Activated gamma-delta T cell treated with anti-CD3 and anti-CD28 coated beads, Interleukin-2, amount 50 U/mL, for 16 hours (primary cell): ENCODE measurements around the gene MOV10.

Source experiments
- DNase-seq: peaks from one replicate; pipeline ENCODE4 v3.0.0-alpha.2; 2020; ENCODE audit warnings: low read depth

The MOV10 gene

DNA sequence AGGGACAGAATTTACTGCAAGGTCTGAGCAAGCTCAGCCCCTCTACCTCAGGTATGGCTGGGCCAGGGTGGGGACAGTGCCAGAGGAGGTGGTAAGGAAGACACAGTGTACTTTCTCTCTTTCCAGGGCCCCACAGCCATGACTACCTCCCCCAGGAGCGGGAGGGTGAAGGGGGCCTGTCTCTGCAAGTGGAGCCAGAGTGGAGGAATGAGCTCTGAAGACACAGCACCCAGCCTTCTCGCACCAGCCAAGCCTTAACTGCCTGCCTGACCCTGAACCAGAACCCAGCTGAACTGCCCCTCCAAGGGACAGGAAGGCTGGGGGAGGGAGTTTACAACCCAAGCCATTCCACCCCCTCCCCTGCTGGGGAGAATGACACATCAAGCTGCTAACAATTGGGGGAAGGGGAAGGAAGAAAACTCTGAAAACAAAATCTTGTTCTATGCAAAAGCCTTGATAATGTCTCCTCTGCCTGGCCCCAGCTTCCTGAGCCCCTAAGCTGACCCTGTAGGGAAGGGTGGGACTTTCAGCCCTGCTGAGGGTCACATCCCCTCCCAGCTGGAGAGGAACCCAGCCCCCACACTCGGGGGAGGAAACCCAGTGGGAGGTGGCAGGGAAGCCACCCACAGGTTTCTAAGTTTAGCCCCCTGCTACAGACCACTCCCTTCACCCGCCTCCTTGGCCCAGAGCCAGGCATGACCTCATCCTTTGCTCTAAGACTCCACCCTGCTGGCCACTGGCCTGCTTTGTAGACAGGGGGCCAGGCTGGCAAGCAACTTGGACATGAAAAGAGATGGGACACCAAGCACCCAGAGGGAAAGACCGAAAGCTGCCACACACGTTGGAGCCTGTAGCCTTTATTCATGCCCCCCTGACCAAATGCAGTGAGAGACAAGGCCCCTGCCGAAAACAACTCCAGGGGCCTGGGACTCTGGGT, 26.1 kb downstream of the MOV10 start:
- peak; percentile 60 for DNase-seq

DNA sequence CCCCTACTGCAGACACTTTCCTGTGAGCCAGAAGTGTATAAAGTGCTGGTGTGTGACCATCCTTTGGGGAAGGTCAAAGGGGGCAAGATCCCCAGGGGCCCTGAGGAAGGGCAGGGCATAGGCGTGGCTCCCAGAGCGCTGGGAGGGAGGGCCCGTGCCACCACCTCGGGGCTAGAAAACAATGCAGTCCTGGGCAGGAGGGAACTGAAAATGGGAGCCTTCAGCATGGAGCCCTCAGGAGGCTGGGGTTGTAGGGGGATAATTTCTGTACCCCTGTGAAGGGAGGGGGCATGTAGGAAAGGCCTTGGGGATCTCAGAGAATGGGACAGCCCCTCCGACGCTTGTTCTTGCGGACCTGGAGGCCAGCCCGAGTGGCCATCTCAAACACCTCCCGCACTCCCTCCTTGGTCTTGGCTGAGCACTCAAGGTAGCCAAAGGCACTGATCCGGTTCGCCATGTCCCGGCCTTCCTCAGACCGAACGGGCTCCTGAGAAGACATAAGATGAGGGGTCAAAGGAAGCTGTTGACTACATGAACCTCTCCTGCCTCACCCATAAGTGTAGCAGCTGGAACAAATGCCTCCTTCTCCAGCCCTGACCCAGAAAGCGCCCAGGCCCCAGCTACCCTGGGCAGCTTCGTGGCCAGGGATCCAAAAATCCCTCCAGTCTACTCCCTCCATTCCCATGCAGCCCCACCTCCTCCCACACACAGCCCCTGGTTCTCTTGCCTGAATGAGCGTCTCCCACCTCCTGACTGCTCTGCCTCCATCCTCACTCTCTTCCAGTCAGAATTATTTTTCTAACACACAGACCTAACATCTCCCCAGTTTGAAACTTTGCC, 27.0 kb downstream of the MOV10 start:
- DNase-seq = no peak

DNA sequence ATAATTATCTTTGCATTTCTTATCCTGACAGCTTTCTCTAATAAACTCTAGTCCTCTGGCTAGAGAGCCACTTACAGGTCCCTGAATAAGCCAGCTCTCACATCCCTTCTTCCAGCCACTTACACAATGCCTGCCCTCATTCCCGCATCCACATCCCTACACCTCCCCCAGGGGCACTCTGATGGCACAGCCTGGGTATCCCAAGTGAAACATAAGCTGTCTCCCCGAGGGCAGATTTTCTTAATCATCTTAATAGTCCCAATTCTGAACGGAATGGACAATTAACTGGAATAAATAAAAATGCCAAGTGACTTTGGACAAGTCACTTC, 27.6 kb downstream of the MOV10 start:
- no peak for DNase-seq

DNA sequence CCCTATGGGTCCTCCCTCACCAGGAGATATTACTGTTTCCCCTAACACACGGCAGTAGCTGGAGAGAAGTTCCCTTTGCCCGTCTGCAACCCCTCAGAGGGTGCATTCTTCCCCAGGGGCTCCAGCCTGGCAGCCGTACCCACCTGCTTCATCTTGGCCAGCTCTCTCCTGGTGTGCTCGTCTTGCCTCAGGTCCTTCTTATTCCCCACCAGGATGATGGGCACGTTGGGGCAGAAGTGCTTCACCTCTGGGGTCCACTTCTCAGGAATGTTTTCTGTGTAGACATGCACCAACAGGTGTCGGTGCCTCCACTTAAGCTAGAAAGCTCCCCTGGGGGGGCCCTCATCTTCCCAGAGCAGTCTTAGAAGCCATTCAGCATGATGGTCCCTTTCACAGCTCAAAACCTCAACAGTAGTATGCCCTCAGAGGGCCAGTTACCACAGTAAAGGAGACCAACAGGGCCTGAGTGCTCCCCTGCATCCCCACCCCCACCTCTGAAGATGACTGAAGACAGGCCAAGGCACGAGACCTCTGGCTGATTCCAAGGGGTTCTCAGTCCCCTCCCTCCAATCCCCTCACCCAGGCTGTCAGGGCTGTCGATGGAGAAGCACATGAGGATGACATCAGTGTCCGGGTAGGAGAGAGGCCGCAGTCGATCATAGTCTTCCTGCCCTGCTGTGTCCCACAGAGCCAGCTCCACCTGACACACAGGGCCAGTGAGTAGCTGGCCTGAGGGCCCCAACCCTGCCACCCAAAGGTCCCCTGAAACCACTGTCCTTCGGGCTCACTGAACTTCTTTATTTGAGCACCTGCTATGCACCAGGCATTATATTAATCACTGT, 28.2 kb downstream of the MOV10 start:
- no peak for DNase-seq

DNA sequence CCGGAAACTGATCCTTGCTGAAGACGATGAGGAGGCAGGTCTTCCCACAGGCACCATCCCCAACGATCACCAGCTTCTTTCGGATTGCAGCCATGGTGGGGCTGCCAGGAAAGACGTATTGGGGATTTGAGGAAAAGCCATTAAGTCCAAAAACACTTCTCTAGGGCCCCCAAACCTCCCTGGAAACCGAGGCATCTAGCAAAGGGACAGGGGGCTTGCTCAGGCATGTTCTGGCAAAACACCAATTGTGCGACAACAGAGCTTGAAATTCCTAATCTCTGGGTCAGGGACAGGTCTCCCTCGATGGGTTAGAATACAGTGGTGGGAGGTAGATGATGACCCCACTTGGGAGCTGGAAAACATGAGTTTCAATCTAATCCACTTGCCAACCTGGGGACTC, 29.2 kb downstream of the MOV10 start:
- DNase-seq = no peak

DNA sequence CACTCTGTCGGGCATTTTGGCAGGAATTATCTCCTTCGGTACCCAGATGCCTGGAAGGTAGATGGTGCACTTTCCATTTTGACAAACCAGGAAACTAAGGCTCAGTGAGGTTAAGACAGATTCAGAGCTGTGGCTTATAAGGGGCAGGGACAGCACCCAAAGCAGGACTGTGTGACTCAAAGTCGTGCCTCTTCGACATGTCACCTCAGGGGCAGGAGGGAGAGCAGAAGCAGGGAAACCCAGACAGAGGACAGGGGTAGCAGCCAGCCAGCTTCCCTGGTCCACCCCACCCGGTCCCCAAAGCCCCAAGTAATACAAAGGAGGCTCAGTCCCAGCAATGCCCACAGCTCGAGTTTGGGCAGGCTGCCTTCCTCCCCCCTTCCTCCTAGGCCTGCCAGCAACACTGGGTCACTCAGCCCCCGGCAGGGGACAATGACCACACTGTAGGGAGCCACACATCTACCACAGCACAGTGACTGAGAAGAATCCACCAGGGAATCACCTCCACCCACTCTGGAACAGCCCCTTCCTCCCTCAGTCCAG, 30.0 kb downstream of the MOV10 start:
- DNase-seq = no peak

DNA sequence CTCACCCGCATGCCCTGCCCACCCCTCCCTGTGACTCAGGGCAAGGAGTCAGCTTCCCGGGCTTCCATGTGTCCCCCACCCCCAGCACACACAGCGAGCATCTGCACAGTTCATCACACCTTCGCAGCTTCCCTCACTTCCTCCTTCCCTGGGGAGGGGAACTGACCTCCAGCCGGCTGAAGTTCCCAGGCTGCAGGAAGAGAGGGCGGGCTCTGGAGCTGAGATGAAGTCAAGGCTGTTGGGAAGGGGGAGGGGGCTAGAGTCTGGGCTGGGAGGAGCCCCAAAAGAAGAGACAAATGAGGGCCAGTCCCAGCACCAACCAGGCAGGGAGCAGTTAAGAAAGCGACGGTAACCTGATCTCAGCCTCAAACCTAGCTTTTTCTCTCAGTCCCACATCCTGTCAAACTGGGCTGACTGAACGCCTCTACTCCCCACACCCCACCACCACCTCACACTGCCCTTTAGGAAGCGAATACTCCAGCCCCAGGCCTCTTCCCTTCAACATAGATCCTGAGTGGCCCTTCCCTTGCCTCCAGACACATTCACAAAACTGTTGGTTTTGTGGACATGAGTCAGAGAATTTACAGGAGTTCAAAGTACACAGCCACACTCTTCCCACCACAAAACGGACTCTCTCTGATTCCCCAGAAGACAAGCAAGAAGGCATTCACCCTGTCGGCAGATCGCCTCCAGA, 30.6 kb downstream of the MOV10 start:
- DNase-seq = no peak

DNA sequence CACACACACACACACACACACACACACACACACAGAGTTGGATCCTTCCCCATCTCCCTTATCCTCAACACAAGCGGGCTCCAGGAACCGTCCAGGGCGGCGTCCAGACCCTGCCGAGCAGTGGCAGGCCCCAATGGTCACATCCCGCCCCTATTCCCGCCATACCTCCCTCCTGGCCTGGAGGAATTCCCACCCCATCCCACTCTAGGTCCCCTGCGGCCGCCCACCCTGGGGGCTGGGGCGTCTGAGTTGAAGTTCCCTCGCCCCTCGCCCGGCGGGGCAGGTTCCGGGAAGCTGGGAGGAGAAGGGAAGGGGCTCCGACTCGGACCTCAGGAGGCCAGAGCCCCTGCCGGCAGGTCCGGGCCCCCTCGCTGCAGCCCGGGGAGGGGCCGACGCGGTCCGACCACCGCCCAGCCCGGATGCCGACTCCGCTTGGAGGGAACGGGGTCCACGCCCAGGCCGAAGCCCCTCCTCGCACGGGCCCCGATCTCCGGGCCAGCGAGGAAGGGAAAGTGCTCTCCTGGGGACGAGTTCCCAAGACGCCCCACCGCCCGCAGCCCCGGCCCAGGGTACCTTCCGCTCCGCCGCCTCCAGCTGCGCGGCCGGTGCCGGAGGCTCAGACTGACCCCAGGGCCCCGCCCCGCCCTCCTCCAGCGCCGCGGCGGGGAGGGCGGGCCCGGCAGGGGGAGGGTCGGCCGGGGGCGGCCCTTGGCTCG, 32.2 kb downstream of the MOV10 start, which contains the start of gene RHOC:
Gene RHOC (minus strand): TSS at position 623 of the 716 bp plus-strand sequence. CDS start 3,328 bp downstream, outside the sequence.
- no peak for DNase-seq

DNA sequence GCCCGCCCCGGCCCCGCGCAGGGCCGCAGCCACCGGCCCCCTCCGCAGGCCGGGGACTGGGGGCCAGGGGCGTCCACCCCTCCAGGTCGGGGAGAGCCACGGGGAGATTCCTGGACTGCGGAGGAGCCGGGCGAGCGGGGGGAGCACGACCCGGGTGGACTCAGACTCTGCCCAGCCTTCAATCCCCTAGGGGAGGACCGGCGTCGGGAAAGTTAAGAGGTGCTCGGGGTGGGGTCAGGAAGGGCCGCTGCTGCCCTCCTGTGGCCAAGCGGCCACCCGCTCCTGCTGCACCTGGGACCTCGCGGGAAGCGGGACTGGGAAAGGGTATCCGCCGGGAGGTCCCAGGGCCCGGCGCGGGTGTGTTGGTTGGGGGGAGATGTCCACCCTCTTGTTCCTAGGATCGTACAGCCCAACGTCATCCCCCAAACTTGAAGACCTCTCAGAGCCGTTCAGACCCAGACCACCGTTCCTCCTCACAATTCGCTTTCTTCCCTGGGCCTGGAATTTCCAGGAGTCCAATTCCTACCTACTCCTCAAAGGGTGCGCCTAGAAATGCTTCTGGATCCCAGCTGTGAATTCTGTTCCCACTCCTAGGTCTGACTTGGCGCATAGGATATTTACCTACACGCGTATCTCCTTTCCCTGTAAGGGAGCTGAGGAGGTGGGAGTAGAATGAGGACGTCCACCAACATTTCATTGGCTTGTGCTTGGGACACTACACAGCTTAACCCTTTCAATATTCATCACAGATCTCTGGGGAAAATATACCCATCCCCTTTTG, 33.0 kb downstream of the MOV10 start:
- no peak for DNase-seq

DNA sequence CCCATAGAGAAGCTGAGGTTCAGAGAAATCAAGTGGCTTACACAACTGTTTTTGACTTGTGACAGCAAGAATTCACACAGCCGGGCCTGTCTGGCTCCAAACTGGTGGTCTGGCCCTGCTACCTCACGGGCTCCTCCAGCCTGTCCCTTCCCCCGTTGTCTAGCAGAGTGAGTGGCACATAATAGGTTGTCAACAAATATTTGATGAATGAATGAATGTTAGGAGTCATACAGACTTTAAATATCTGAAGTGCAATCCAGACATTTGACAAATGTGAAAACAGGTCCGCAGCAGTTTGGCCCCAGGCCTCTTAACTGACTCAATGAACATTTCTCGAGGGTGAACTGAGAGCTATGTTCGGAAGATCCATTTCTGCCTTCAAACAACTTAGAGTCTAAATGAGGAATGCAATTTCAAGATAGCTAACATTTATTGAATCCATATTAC, 33.6 kb downstream of the MOV10 start:
- DNase-seq = no peak

DNA sequence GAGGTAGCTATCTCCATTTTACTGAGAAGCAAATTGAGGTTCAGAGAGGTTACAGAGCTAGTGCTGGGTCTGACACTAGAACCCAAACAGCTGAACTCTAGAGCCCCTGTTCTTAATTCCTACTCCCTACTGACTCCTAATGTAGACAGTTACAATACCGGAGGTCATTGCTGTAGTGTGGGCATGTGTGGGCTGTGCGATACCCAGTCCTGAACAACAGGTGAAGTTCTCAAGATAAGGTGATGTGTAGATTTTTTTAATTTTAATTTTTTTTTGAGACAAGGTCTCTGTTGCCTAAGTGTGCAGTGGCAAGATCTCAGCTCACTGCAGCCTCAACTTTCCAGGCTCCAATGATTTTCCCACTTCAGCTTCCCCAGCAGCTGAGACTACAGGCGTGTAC, 34.0 kb downstream of the MOV10 start:
- DNase-seq = no peak

DNA sequence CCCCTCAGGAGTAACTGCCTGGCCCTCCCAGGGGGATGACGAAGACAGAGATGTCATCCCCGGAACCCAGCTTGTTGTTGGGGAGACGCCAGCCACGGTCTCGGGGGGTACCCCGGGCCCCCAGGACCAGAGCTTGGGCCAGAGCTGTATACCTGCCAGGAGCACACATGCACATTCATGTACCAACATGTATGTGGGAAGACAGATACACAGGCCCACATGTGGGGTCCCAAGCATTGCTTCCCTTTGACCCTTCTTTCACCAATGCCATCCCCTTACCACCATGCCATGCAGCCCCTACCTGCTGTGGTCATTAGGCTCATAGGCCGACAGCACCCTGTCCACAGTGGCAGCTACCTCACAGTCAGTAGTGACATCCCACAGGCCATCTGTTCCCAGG, 35.7 kb downstream of the MOV10 start:
- no peak for DNase-seq

DNA sequence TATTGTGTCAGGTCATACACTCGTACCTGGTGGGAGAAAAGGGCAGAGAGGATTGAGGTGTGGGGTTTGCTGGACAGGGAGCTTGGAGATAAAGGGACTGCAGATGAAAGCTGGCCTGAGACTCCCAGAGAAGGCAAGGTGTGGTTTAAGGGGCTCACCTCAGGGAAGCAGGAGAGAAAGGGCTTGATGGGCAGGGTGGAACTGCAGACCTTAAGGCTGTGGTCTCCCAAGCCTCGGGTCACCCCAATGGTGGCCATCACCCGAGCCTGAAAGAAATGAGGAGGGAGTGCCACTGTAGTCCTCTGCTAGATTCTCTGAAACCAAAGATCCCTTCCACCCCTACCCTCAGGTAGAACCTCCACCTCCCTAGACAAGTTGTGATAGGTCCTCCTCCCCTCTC, 36.1 kb downstream of the MOV10 start:
- DNase-seq = no peak

DNA sequence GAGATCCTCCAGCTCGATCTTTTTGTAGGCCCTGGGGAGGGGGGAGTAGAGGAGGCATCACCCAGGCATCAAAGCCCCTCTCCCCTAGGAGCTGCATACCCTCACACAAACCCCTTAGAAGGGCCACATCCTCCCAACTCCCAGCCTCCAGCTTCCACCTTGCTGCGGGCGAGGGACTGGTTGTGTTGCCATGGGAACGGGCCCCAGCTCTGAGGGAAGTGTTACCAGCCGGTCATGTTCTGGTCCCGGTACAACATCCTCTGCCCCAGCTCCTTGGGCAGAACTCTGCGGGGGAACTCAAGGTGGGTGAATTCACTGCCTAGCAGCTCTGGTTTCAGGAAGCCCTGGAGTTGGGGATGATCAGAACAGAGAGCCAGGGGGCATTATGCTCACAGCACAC, 36.6 kb downstream of the MOV10 start:
- no peak for DNase-seq

DNA sequence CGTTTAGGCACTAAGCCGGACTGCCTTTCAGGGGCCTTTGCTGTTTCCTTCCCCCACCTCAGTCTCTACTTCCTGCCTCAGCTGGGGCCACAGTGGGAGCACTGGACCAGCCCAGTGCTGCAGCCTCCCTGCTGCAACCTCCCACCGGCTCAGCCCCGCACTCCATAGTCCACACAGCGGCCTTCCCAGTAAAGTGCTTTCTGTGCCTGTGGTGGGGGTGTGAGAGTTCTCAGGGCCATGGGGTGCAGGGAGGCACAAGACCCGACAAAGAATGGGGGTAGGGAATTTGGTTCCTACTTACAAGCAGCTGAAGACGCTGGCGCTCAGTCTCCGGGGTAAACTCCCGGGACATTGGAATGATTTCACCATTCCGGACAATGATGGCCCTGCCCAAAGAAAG, 37.2 kb downstream of the MOV10 start:
- DNase-seq = no peak

DNA sequence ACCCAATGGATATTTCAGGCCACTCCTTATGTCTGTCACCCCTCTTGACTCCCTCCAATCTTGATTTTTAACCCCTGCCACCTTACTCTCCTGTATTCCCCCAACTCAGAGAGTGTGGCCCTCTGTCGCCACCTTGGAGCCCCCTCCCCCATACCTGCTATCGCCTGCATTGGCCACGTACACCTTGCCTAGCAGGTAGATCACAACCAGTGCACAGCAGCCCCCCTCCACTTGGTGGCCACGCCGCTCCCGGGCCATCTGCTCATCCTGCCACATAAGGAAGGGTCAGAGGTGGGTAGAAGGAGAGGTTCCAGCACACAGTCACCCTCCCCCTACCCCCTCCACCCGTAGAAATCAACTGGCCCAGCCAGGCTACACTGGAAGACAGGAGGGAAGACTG, 37.7 kb downstream of the MOV10 start:
- DNase-seq = no peak

DNA sequence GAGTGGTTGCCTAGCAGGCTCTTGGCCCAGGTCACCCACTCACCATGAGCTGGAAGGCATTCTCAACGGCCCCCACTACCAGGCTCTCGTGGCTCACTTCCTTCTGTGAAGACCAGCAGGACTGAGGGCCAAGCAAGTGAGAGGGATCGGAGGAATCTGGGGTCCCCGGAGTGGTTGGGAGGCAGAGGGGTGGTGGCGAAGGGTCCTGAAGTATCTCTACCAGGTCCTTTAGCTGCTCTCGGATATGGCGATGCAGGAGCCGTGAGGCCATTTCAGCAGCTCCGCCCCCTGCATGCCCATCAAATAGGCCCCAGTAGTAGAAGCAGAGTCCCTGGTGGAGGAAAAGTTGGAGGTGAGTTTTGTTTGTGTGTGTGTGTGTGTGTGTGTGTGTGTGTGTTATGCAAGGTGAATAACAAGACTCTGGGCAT, 38.3 kb downstream of the MOV10 start:
- DNase-seq = no peak

DNA sequence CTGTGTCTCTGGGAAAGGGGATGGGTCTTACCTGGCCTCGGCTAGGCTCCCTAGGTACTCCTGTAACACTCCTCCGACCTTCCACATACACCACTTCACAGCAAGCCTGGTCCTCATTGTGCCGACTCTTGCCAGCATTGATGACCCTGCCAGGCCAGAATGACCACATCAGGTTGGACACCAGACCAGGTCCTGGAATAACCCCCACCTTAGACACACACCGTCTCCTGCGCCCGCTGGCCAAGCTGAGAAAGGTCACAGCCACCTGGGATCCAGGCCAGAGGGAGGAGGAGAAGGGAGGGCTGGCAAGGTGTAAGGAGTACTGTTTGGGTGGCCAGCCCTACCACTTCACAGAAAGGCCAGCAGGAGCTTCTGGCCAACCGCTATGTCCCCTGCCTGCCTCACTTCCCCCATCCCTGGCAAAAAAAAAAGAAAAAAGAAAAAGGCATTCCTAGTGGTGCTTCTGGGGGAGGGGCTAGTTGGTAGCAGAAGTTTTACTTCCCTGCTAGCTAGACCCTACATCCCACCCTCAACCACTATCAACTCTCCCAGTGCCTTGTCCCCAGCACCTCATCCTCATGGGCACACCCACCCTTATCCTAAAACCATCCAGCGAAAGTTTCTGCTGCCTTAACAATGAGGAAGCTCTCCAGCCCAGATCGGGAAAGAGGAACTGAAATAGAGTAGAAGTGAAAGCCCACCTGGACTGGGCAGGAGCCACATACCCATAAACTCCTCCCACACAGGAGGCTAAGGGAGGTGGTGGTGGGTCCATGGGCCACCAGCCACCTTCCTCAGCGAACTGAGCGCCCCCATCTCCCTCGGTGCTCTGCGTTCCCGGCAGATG, 39.2 kb downstream of the MOV10 start:
- DNase-seq = no peak
